22Rv1 (cell line): Measurements from ENCODE around the gene PXMP4.

Experiments used
- ZFX ChIP-seq: fragments of 450-650 bp; IDR thresholded peaks from 2 replicates; pipeline ENCODE4 v1.6.1; 2017; ENCODE audit warnings: antibody characterized with exemption, borderline replicate concordance
- TF ChIP-seq, protein P1 (sequence below): fragments of 450-650 bp; IDR thresholded peaks from 2 replicates; pipeline ENCODE4 v1.5.1; 2017; ENCODE audit warnings: mild to moderate bottlenecking

DNA sequence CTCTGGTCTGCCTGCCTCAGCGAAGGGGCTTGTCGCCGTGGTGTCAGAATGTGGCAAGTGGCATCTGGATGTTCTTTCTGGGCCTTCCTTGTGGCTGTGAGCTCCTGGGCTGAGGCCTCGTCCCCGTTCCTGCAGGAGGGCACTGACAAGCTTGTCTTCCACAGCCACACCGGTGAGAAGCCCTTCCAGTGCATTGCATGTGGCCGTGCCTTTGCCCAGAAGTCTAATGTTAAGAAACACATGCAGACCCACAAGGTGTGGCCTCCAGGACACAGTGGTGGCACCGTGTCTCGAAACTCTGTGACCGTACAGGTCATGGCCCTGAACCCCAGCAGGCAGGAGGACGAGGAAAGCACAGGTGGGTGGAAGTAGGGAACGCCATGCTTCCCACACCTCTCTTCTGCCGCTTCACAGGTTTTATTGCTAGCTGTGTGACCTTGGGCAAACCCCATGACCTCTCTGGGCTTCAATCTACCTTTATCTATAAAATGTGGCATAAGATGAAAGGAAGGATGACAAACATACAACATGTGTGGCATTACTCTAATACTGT is 41.7 kb upstream of the PXMP4 start:
- TF ChIP-seq, protein P1, sequence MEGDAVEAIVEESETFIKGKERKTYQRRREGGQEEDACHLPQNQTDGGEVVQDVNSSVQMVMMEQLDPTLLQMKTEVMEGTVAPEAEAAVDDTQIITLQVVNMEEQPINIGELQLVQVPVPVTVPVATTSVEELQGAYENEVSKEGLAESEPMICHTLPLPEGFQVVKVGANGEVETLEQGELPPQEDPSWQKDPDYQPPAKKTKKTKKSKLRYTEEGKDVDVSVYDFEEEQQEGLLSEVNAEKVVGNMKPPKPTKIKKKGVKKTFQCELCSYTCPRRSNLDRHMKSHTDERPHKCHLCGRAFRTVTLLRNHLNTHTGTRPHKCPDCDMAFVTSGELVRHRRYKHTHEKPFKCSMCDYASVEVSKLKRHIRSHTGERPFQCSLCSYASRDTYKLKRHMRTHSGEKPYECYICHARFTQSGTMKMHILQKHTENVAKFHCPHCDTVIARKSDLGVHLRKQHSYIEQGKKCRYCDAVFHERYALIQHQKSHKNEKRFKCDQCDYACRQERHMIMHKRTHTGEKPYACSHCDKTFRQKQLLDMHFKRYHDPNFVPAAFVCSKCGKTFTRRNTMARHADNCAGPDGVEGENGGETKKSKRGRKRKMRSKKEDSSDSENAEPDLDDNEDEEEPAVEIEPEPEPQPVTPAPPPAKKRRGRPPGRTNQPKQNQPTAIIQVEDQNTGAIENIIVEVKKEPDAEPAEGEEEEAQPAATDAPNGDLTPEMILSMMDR: no peak
- TF ChIP-seq ZFX: no peak
